HG03432 (cell line): ENCODE data around the gene RPS6KB2.
A peak's percentile ranks its signal among the peaks of the same experiment; 100 is the strongest.

Source experiments
- ATAC-seq: cut with Tn5 transposase; IDR thresholded peaks from one replicate; pipeline ENCODE4 v1.9.1; 2021; ENCODE audit warnings: mild to moderate bottlenecking, moderate library complexity; ENCODE audit not compliant: unreplicated experiment

The RPS6KB2 gene

GRCh38 chr11:67441098-67441563 is 12.8 kb downstream of the RPS6KB2 start:
- ATAC-seq, result no peak

GRCh38 chr11:67441731-67442351 is 13.5 kb downstream of the RPS6KB2 start:
- ATAC-seq, result no peak

- ATAC-seq, result peak; percentile 1
Measured at GRCh38 chr11:67442504-67443404, 14.5 kb downstream of the RPS6KB2 start.

- no peak for ATAC-seq
Measured at GRCh38 chr11:67445515-67445914, 17.2 kb downstream of the RPS6KB2 start.

- ATAC-seq, result no peak
Measured at GRCh38 chr11:67448220-67448609, 19.9 kb downstream of the RPS6KB2 start.

GRCh38 chr11:67449116-67449844 is 21.0 kb downstream of the RPS6KB2 start:
- ATAC-seq, result no peak

GRCh38 chr11:67450796-67451657 is 22.7 kb downstream of the RPS6KB2 start:
- ATAC-seq, result no peak

GRCh38 chr11:67451658-67451976 is 23.3 kb downstream of the RPS6KB2 start:
- no peak for ATAC-seq

- no peak for ATAC-seq
Measured at GRCh38 chr11:67452141-67452952, 24.1 kb downstream of the RPS6KB2 start, which contains the start of gene GPR152. TSS of gene GPR152 (minus strand) at chr11:67452729. CDS start at chr11:67452724, 5 bp downstream.

- no peak for ATAC-seq
Measured at GRCh38 chr11:67453816-67454732, 25.8 kb downstream of the RPS6KB2 start.

GRCh38 chr11:67455054-67455453 is 26.8 kb downstream of the RPS6KB2 start, which contains the start of gene CABP4:
TSS of gene CABP4 (plus strand) at chr11:67455354. CDS start at chr11:67455424, 70 bp downstream.
- ATAC-seq, result no peak

GRCh38 chr11:67456068-67456705 is 27.9 kb downstream of the RPS6KB2 start:
- ATAC-seq, result no peak

GRCh38 chr11:67457453-67457852 is 29.2 kb downstream of the RPS6KB2 start:
- no peak for ATAC-seq

- ATAC-seq, result no peak
Measured at GRCh38 chr11:67458266-67458665, 30.0 kb downstream of the RPS6KB2 start.

GRCh38 chr11:67463186-67463585 is 34.9 kb downstream of the RPS6KB2 start:
- no peak for ATAC-seq

GRCh38 chr11:67463680-67464410 is 35.6 kb downstream of the RPS6KB2 start:
- ATAC-seq, result no peak

GRCh38 chr11:67464411-67465188 is 36.3 kb downstream of the RPS6KB2 start:
- ATAC-seq, result peak; percentile 50
